Panc1 (cell line): ENCODE measurements around the gene ACOXL. TPM values are rescaled to one million over a fixed set of nuclear protein-coding genes. Genes with fewer than 3 reads are reported as not detected.

Experiments
- ATAC-seq: fragments of 200-7000 bp; cut with Tn5 transposase; 2 replicates; pipeline ENCODE4 v1.9.1; 2020; ENCODE audit warnings: mild to moderate bottlenecking, moderate library complexity
- BruUV-seq: library from RNA; stranded (reverse); fragments of 400-500 nt; replicated peaks from 2 replicates; lab custom pipeline; 2021; lab: Mats Ljungman, UMichigan
- CTCF ChIA-PET: fragments of 300-600 bp; sonication (Branson Sonifier 250); formaldehyde crosslinking; loops from one replicate; lab custom pipeline; 2022; ENCODE audit warnings: antibody characterized with exemption; lab: Charles Lee
- POLR2A ChIA-PET: fragments of 300-600 bp; sonication (Branson Sonifier 250); formaldehyde crosslinking; loops from one replicate; lab custom pipeline; 2022; ENCODE audit warnings: antibody characterized with exemption; lab: Charles Lee
- DNase-seq: peaks from one replicate; pipeline ENCODE4 v3.0.0-alpha.2; 2010; ENCODE audit warnings: low read depth, low spot score
- H3K27ac ChIP-seq: 2 replicates; pipeline ENCODE4 v1.5.1; 2011; ENCODE audit warnings: mild to moderate bottlenecking, low read length, inconsistent platforms
- H3K27me3 ChIP-seq: fragments of 200-500 bp; sonication (Bioruptor generic); 2 replicates; pipeline ENCODE4 v1.6.0; 2014; ENCODE audit warnings: low read length, inconsistent platforms; ENCODE audit not compliant: control insufficient read depth, insufficient read depth
- H3K36me3 ChIP-seq: fragments of 200-500 bp; sonication (Bioruptor generic); 2 replicates; pipeline ENCODE4 v1.5.1; 2014; ENCODE audit warnings: inconsistent platforms, mild to moderate bottlenecking, low read length, moderate library complexity; ENCODE audit not compliant: control insufficient read depth, insufficient read depth
- H3K4me1 ChIP-seq: 2 replicates; pipeline ENCODE4 v1.5.1; 2011; ENCODE audit warnings: inconsistent platforms, mild to moderate bottlenecking, low read length, moderate library complexity; ENCODE audit not compliant: control insufficient read depth, insufficient read depth
- H3K4me3 ChIP-seq, 2 experiments: 2 replicates each; pipeline ENCODE4 v1.5.1; 2011 to 2012; ENCODE audit warnings: low read depth in 2 of 2, low read length in 2 of 2, mild to moderate bottlenecking in 2 of 2, inconsistent platforms in 1 of 2, moderate library complexity in 1 of 2
- H3K9me3 ChIP-seq: fragments of 200-500 bp; sonication (Bioruptor generic); 2 replicates; pipeline ENCODE4 v1.5.1; 2014; ENCODE audit warnings: low read depth, mild to moderate bottlenecking, inconsistent platforms, low read length, moderate library complexity; ENCODE audit not compliant: control insufficient read depth, insufficient read depth
- POLR2AphosphoS5 ChIP-seq: IDR thresholded peaks from 2 replicates; pipeline ENCODE4 v1.6.1; 2012; ENCODE audit warnings: mild to moderate bottlenecking, low read depth, low read length, moderate library complexity
- SIN3A ChIP-seq: IDR thresholded peaks from 2 replicates; pipeline ENCODE4 v1.6.1; 2012; ENCODE audit warnings: low read depth, mild to moderate bottlenecking, low read length, moderate library complexity, borderline replicate concordance; ENCODE audit not compliant: insufficient read depth
- TCF7L2 ChIP-seq: IDR thresholded peaks from 2 replicates; pipeline ENCODE4 v1.6.1; 2011; ENCODE audit warnings: mild to moderate bottlenecking, low read depth, low read length, inconsistent platforms
- in situ Hi-C: cut with HindIII; loops from 2 replicates; pipeline ENCODE4 v1.10.0; 2016; ENCODE audit warnings: low sequenced_read_pairs, low pct_unique_long_range_greater_than_20kb
- intact Hi-C: fragments of 100-400 bp; cut with micrococcal nuclease; formaldehyde crosslinking; loops from one replicate; pipeline ENCODE4 v1.10.0; 2022; ENCODE audit not compliant: unreplicated experiment
- total RNA-seq: library from RNA; stranded (reverse); gene quantifications from one replicate; pipeline ENCODE4 v1.2.1, GENCODE V29; 2021; ENCODE audit not compliant: unreplicated experiment
- TF ChIP-seq, protein P1 (sequence below): fragments of 450-650 bp; IDR thresholded peaks from 2 replicates; pipeline ENCODE4 v1.5.1; 2017; ENCODE audit warnings: mild to moderate bottlenecking
- TF ChIP-seq, protein P2 (sequence below), 2 experiments: IDR thresholded peaks; 2 replicates each; pipeline ENCODE4 v1.6.1; 2011 to 2012; ENCODE audit warnings: low read depth in 2 of 2, control low read depth in 1 of 2, low read length in 1 of 2, mild to moderate bottlenecking in 1 of 2, moderate library complexity in 1 of 2; ENCODE audit not compliant: insufficient read depth in 1 of 2

Gene ACOXL
- total RNA-seq, 1 experiment from 2014 or later, result 4.9 TPM

GRCh38 chr2:110788976-110789375 is 56.6 kb downstream of the ACOXL start:
- H3K27ac ChIP-seq, result no peak overlapping the region
- in situ Hi-C loops, result no loop called here
- no peak for DNase-seq
- BruUV-seq, result no TSS peak
- H3K4me3 ChIP-seq, result no peak overlapping the region
- POLR2A ChIA-PET, result no interaction called here
- intact Hi-C loops, result no loop called here
- H3K36me3 ChIP-seq, result no peaks in the 10 kb centered on the region
- peaks cover 11% of the 10 kb centered on the region for H3K27me3 ChIP-seq
- ATAC-seq, result no peak
- TF ChIP-seq, protein P1, sequence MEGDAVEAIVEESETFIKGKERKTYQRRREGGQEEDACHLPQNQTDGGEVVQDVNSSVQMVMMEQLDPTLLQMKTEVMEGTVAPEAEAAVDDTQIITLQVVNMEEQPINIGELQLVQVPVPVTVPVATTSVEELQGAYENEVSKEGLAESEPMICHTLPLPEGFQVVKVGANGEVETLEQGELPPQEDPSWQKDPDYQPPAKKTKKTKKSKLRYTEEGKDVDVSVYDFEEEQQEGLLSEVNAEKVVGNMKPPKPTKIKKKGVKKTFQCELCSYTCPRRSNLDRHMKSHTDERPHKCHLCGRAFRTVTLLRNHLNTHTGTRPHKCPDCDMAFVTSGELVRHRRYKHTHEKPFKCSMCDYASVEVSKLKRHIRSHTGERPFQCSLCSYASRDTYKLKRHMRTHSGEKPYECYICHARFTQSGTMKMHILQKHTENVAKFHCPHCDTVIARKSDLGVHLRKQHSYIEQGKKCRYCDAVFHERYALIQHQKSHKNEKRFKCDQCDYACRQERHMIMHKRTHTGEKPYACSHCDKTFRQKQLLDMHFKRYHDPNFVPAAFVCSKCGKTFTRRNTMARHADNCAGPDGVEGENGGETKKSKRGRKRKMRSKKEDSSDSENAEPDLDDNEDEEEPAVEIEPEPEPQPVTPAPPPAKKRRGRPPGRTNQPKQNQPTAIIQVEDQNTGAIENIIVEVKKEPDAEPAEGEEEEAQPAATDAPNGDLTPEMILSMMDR, result no peak
- TF ChIP-seq TCF7L2 (no peak), SIN3A (no peak), POLR2AphosphoS5 (no peak)
- TF ChIP-seq, protein P2, sequence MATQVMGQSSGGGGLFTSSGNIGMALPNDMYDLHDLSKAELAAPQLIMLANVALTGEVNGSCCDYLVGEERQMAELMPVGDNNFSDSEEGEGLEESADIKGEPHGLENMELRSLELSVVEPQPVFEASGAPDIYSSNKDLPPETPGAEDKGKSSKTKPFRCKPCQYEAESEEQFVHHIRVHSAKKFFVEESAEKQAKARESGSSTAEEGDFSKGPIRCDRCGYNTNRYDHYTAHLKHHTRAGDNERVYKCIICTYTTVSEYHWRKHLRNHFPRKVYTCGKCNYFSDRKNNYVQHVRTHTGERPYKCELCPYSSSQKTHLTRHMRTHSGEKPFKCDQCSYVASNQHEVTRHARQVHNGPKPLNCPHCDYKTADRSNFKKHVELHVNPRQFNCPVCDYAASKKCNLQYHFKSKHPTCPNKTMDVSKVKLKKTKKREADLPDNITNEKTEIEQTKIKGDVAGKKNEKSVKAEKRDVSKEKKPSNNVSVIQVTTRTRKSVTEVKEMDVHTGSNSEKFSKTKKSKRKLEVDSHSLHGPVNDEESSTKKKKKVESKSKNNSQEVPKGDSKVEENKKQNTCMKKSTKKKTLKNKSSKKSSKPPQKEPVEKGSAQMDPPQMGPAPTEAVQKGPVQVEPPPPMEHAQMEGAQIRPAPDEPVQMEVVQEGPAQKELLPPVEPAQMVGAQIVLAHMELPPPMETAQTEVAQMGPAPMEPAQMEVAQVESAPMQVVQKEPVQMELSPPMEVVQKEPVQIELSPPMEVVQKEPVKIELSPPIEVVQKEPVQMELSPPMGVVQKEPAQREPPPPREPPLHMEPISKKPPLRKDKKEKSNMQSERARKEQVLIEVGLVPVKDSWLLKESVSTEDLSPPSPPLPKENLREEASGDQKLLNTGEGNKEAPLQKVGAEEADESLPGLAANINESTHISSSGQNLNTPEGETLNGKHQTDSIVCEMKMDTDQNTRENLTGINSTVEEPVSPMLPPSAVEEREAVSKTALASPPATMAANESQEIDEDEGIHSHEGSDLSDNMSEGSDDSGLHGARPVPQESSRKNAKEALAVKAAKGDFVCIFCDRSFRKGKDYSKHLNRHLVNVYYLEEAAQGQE (IDR thresholded peaks at IDR 0.05; ENCODE audit: insufficient read depth in 1 of 2, low read depth in 2 of 2, low read length in 1 of 2), result no peak
- CTCF ChIA-PET, result no interaction called here
- H3K9me3 ChIP-seq, result no peaks in the 10 kb centered on the region
- no peaks in the 10 kb centered on the region for H3K4me1 ChIP-seq

- ChIA-PET CTCF (no interaction called here), POLR2A (no interaction called here)
- BruUV-seq, result no TSS peak
- H3K9me3 ChIP-seq, result no peaks in the 10 kb centered on the region
- H3K4me3 ChIP-seq, result no peak overlapping the region
- H3K27me3 ChIP-seq, result peaks cover 13% of the 10 kb centered on the region
- in situ Hi-C loops, result no loop called here
- ATAC-seq (no peak), DNase-seq (no peak)
- intact Hi-C loops, result no loop called here
- H3K27ac ChIP-seq, result no peak overlapping the region
- H3K36me3 ChIP-seq, result no peaks in the 10 kb centered on the region
- H3K4me1 ChIP-seq, result no peaks in the 10 kb centered on the region
- TF ChIP-seq, protein P2 (IDR thresholded peaks at IDR 0.05; ENCODE audit: insufficient read depth in 1 of 2, low read depth in 2 of 2, low read length in 1 of 2), result no peak
- TF ChIP-seq POLR2AphosphoS5 (no peak), TCF7L2 (no peak), SIN3A (no peak)
- TF ChIP-seq, protein P1, result no peak
Observed at GRCh38 chr2:110789706-110790105, 57.3 kb downstream of the ACOXL start.
